Prostate gland (tissue), 2 donors: ENCODE data around the gene FRYL. TPM values are rescaled to one million over a fixed set of nuclear protein-coding genes. Genes with fewer than 3 reads are reported as not detected.

ENCODE experiments used
- DNase-seq: peaks from one replicate; pipeline ENCODE4 v3.0.0-alpha.2; 2019; ENCODE audit warnings: low spot score
- H3K27ac ChIP-seq, 2 donors: fragments of 200-600 bp; sonication (generic); 2 replicates each; pipeline ENCODE4 v1.5.1; 2017 to 2019
- H3K27me3 ChIP-seq: fragments of 200-600 bp; sonication (generic); replicated peaks from 2 replicates; pipeline ENCODE4 v1.5.1; 2019; ENCODE audit not compliant: insufficient read depth
- H3K36me3 ChIP-seq, 2 donors: fragments of 200-600 bp; sonication (generic); 1 replicate in 1 of 2; 2 replicates in 1 of 2; pipeline versions ENCODE4 v1.5.1 to v1.8.1; 2017 to 2019
- H3K4me1 ChIP-seq: fragments of 200-600 bp; sonication (generic); replicated peaks from 2 replicates; pipeline ENCODE4 v1.5.1; 2019
- H3K4me3 ChIP-seq, 2 donors: fragments of 200-600 bp; sonication (generic); 2 replicates each; pipeline ENCODE4 v1.5.1; 2017 to 2019
- H3K9me3 ChIP-seq: fragments of 200-600 bp; sonication (generic); 2 replicates; pipeline ENCODE4 v1.5.1; 2017
- CTCF ChIP-seq, 4 experiments: fragments of 200-600 bp in 2 of 4; fragments of 450-650 bp in 2 of 4; sonication (generic) in 2 of 4; IDR thresholded peaks; 1 replicate in 3 of 4; 2 replicates in 1 of 4; pipeline ENCODE4 v1.5.1; 2016 to 2019; ENCODE audit warnings: antibody characterized with exemption in 4 of 4, mild to moderate bottlenecking in 2 of 4, moderate library complexity in 2 of 4
- POLR2A ChIP-seq: fragments of 450-650 bp; IDR thresholded peaks from one replicate; pipeline ENCODE4 v1.6.1; 2016; ENCODE audit warnings: antibody characterized with exemption, mild to moderate bottlenecking
- POLR2AphosphoS5 ChIP-seq: sonication (generic); formaldehyde crosslinking; IDR thresholded peaks from one replicate; pipeline ENCODE4 v1.6.1; 2017; ENCODE audit warnings: antibody characterized with exemption
- WGBS: methylation state at CpG from one replicate; pipeline ENCODE4 v1.1.5; 2018; 5-methylcytosine and 5-hydroxymethylcytosine counted together
- intact Hi-C: fragments of 100-400 bp; cut with DNase I; formaldehyde crosslinking; loops from one replicate; pipeline ENCODE4 v1.14.2; 2022
- total RNA-seq, 2 donors: library from RNA; depleted of rRNA; stranded (reverse); fragments of >200 nt; gene quantifications; one replicate each; pipeline ENCODE4 v1.1.0, GENCODE V29; 2016

Gene FRYL
- total RNA-seq, 2 donors from 2014 or later: 40.0 to 47.6 TPM

- Histone ChIP-seq H3K36me3 (no peaks in the 10 kb centered on the region), H3K27ac (no peak overlapping the region), H3K4me3 (no peak overlapping the region), H3K9me3 (no peaks in the 10 kb centered on the region), H3K27me3 (no peaks in the 10 kb centered on the region), H3K4me1 (no peaks in the 10 kb centered on the region)
- intact Hi-C loops: no loop called here
- peak; percentile 12 for TF ChIP-seq POLR2AphosphoS5
- no peak for TF ChIP-seq POLR2A
- DNase-seq: no peak
These were observed 241.7 kb downstream of the FRYL start for GRCh38 chr4:48538358-48538757.

GRCh38 chr4:48526406-48526805 lies 253.7 kb downstream of the FRYL start:
- H3K36me3 ChIP-seq: peaks cover 0 to 5% of the 10 kb centered on the region in 2 donors
- TF ChIP-seq POLR2AphosphoS5: no peak
- no peak for TF ChIP-seq CTCF (IDR thresholded peaks at IDR 0.05)
- TF ChIP-seq POLR2A: no peak

DNA sequence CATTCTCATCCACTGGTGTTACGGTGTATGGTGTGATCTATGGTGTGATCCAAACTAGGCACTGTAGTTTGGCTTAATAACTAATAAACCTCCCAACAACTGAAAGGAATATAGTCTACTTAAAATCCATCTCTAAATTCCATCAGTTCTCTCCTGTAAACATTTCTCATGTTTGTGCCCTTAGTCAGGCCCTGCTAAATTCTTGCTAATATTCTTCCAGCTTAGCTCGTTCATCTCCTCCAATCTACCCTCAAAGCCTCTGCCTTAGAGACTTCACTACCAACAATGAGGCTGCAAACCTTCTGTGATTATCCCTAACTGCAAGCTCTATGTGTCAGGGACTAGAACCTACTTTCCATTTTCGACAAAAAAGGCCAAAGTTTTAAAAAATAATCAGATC lies 261.9 kb downstream of the FRYL start:
- 85% methylated on average over 3 of the region's 3 CpGs for WGBS
- Histone ChIP-seq H3K4me3 (no peak overlapping the region), H3K36me3 (no peaks in the 10 kb centered on the region), H3K27ac (no peak overlapping the region), H3K27me3 (no peaks in the 10 kb centered on the region), H3K4me1 (no peaks in the 10 kb centered on the region), H3K9me3 (no peaks in the 10 kb centered on the region)
- TF ChIP-seq POLR2AphosphoS5 (no peak), POLR2A (no peak), CTCF (IDR thresholded peaks at IDR 0.05) (no peak)
- DNase-seq: no peak
- intact Hi-C loops: no loop called here

More at GRCh38 chr4:48526406-48526805, 253.7 kb downstream of the FRYL start:
- DNase-seq: no peak
- Histone ChIP-seq H3K4me3 (no peak overlapping the region), H3K27me3 (no peaks in the 10 kb centered on the region), H3K27ac (no peak overlapping the region), H3K4me1 (no peaks in the 10 kb centered on the region), H3K9me3 (no peaks in the 10 kb centered on the region)
- 64% methylated on average over 1 of the region's 1 CpG for WGBS
- intact Hi-C loops: no loop called here

GRCh38 chr4:48509543-48509942 lies 270.5 kb downstream of the FRYL start:
- no peaks in the 10 kb centered on the region for H3K4me1 ChIP-seq

GRCh38 chr4:48506716-48507115 lies 273.4 kb downstream of the FRYL start:
- DNase-seq: no peak
- TF ChIP-seq CTCF (IDR thresholded peaks at IDR 0.05) (no peak), POLR2AphosphoS5 (no peak), POLR2A (no peak)
- Histone ChIP-seq H3K36me3 (peaks cover 0 to 5% of the 10 kb centered on the region in 2 donors), H3K9me3 (no peaks in the 10 kb centered on the region), H3K27me3 (no peaks in the 10 kb centered on the region), H3K4me3 (no peak overlapping the region), H3K4me1 (no peaks in the 10 kb centered on the region), H3K27ac (no peak overlapping the region)
- WGBS: 93% methylated on average over 2 of the region's 2 CpGs
- intact Hi-C loops: no loop called here

More at GRCh38 chr4:48509543-48509942, 270.5 kb downstream of the FRYL start:
- H3K9me3 ChIP-seq: no peaks in the 10 kb centered on the region
- H3K27me3 ChIP-seq: no peaks in the 10 kb centered on the region
- H3K27ac ChIP-seq: no peak overlapping the region
- TF ChIP-seq CTCF (IDR thresholded peaks at IDR 0.05): no peak
- no peak for TF ChIP-seq POLR2A
- TF ChIP-seq POLR2AphosphoS5: no peak
- H3K4me3 ChIP-seq: no peak overlapping the region
- intact Hi-C loops: no loop called here
- H3K36me3 ChIP-seq: peaks cover 0 to 5% of the 10 kb centered on the region in 2 donors
- DNase-seq: no peak
